IPS-NIHi11 (cell line): ENCODE results near the gene MMAB.
"Not testable (repeated sequence)": the region's sequence is repeated elsewhere in the genome, so short reads cannot be mapped to it uniquely, and the experiment has no call there.

Source experiments
- DNase-seq: peaks from one replicate; pipeline ENCODE4 v3.0.0; 2012; ENCODE audit warnings: mixed read lengths, low spot score

The MMAB gene

GRCh38 chr12:109602132-109602531, 28.8 kb upstream of the MMAB start:
- DNase-seq: not testable (repeated sequence)

- DNase-seq: no peak
Measured at GRCh38 chr12:109601557-109601956, 28.3 kb upstream of the MMAB start.

- no peak for DNase-seq
Measured at GRCh38 chr12:109600995-109601394, 27.7 kb upstream of the MMAB start.

- no peak for DNase-seq
Measured at GRCh38 chr12:109600481-109600880, 27.2 kb upstream of the MMAB start.

GRCh38 chr12:109599087-109599486, 25.8 kb upstream of the MMAB start:
- DNase-seq: no peak

- no peak for DNase-seq
Measured at GRCh38 chr12:109598428-109598854, 25.1 kb upstream of the MMAB start.

- DNase-seq: peak; percentile 97
Measured at GRCh38 chr12:109597795-109598427, 24.6 kb upstream of the MMAB start.

GRCh38 chr12:109597414-109597794, 24.1 kb upstream of the MMAB start:
- no peak for DNase-seq

GRCh38 chr12:109596418-109597244, 23.3 kb upstream of the MMAB start:
- DNase-seq: no peak

- no peak for DNase-seq
Measured at GRCh38 chr12:109595321-109595902, 22.1 kb upstream of the MMAB start.

- no peak for DNase-seq
Measured at GRCh38 chr12:109594556-109595317, 21.4 kb upstream of the MMAB start.

GRCh38 chr12:109592905-109593272, 19.6 kb upstream of the MMAB start:
- DNase-seq: no peak

- no peak for DNase-seq
Measured at GRCh38 chr12:109592195-109592904, 19.0 kb upstream of the MMAB start.

GRCh38 chr12:109591041-109591440, 17.7 kb upstream of the MMAB start:
- DNase-seq: no peak

- DNase-seq: no peak
Measured at GRCh38 chr12:109590566-109590965, 17.3 kb upstream of the MMAB start.

GRCh38 chr12:109589691-109590245, 16.5 kb upstream of the MMAB start:
- DNase-seq: no peak

GRCh38 chr12:109589240-109589590, 15.9 kb upstream of the MMAB start:
- DNase-seq: no peak

GRCh38 chr12:109588461-109589239, 15.3 kb upstream of the MMAB start:
- DNase-seq: no peak

GRCh38 chr12:109587921-109588320, 14.6 kb upstream of the MMAB start:
- DNase-seq: no peak

GRCh38 chr12:109586385-109587296, 13.3 kb upstream of the MMAB start:
- no peak for DNase-seq
